Stomach (tissue), 9 donors: ENCODE measurements around the gene PHB1. TPM values are rescaled to one million over a fixed set of nuclear protein-coding genes. Genes with fewer than 3 reads are reported as not detected.

ENCODE experiments used
- DNase-seq, 2 donors: peaks; one replicate each; pipeline versions ENCODE4 v3.0.0 to v3.0.0-alpha.2; 2013 to 2019
- H3K27ac ChIP-seq, 5 donors: fragments of 200-600 bp in 4 of 5; sonication (generic) in 4 of 5; one replicate each; pipeline ENCODE4 v1.5.1; 2013 to 2019; ENCODE audit warnings: mild to moderate bottlenecking in 1 of 5, moderate library complexity in 1 of 5
- H3K27me3 ChIP-seq, 3 donors: fragments of 200-600 bp; sonication (generic); one replicate each; pipeline ENCODE4 v1.5.1; 2017 to 2019; ENCODE audit warnings: mixed run types in 1 of 3
- H3K36me3 ChIP-seq, 4 donors: fragments of 200-600 bp; sonication (generic); 1 replicate in 3 of 4; 2 replicates in 1 of 4; pipeline ENCODE4 v1.5.1; 2016 to 2019
- H3K4me1 ChIP-seq, 4 donors: fragments of 200-600 bp; sonication (generic); one replicate each; pipeline ENCODE4 v1.5.1; 2016 to 2019
- H3K4me3 ChIP-seq, 4 donors: fragments of 200-600 bp; sonication (generic) in 3 of 4; one replicate each; pipeline ENCODE4 v1.5.1; 2016 to 2019; ENCODE audit warnings: mild to moderate bottlenecking in 1 of 4
- H3K9me3 ChIP-seq, 4 donors: fragments of 200-600 bp; sonication (generic); one replicate each; pipeline ENCODE4 v1.5.1; 2016 to 2019
- EP300 ChIP-seq: sonication (generic); formaldehyde crosslinking; IDR thresholded peaks from one replicate; pipeline ENCODE4 v1.6.1; 2017; ENCODE audit warnings: antibody characterized with exemption
- POLR2A ChIP-seq, 4 donors: fragments of 450-650 bp; IDR thresholded peaks; one replicate each; pipeline ENCODE4 v1.6.1; 2016; ENCODE audit warnings: antibody characterized with exemption in 4 of 4, control low read depth in 2 of 4, mild to moderate bottlenecking in 1 of 4, moderate library complexity in 1 of 4
- POLR2AphosphoS5 ChIP-seq, 3 donors: sonication (generic); formaldehyde crosslinking; IDR thresholded peaks; one replicate each; pipeline ENCODE4 v1.6.1; 2016; ENCODE audit warnings: antibody characterized with exemption in 3 of 3
- WGBS, 5 donors: extraction: QIAGEN DNeasy Blood & Tissue Kit in 3 of 5; methylation state at CpG; one replicate each; pipeline versions ENCODE4 v1.1.5 to v1.1.7; 2013 to 2018; 5-methylcytosine and 5-hydroxymethylcytosine counted together
- intact Hi-C: fragments of 100-400 bp; cut with DNase I; formaldehyde crosslinking; loops from one replicate; pipeline ENCODE4 v1.15.1; 2023; ENCODE audit warnings: low total_unique reads
- polyA plus RNA-seq, 3 donors: library from polyadenylated mRNA; stranded (reverse); fragments of 200-250 nt; gene quantifications; one replicate each; pipeline ENCODE4 v1.2.3, GENCODE V29; 2013
- total RNA-seq, 5 donors: library from RNA; depleted of rRNA; stranded (reverse); fragments of >200 nt; gene quantifications; one replicate each; pipeline versions ENCODE4 v1.1.0 to v1.2.3, GENCODE V29; 2014 to 2016
- TF ChIP-seq, protein P1 (sequence below), 7 experiments: fragments of 450-650 bp in 4 of 7; fragments of 200-600 bp in 3 of 7; sonication (generic) in 3 of 7; IDR thresholded peaks; one replicate each; pipeline ENCODE4 v1.5.1; 2016 to 2019; ENCODE audit warnings: antibody characterized with exemption in 7 of 7, control low read depth in 2 of 7, mild to moderate bottlenecking in 1 of 7
- donor health status: healthy with polysubstance abuse.
- donor health status: Bipolar disorder and iron deficiency.
- donor health status: healthy.

The PHB1 gene
- total and polyA plus RNA-seq, 8 donors, result 44.3 to 152 (median 102) TPM

GRCh38 chr17:49383060-49383459, 31.6 kb downstream of the PHB1 start:
- Histone ChIP-seq H3K4me3 (no peak overlapping the region), H3K4me1 (peaks cover 0 to 20% (median 10%) of the 10 kb centered on the region in 4 donors), H3K9me3 (no peaks in the 10 kb centered on the region), H3K27ac (no peak overlapping the region), H3K27me3 (no peaks in the 10 kb centered on the region), H3K36me3 (no peaks in the 10 kb centered on the region)
- intact Hi-C loops, result no loop called here
- DNase-seq, result no peak
- TF ChIP-seq EP300 (no peak), POLR2AphosphoS5 (IDR thresholded peaks at IDR 0.05) (no peak), POLR2A (IDR thresholded peaks at IDR 0.05) (no peak)
- TF ChIP-seq, protein P1, sequence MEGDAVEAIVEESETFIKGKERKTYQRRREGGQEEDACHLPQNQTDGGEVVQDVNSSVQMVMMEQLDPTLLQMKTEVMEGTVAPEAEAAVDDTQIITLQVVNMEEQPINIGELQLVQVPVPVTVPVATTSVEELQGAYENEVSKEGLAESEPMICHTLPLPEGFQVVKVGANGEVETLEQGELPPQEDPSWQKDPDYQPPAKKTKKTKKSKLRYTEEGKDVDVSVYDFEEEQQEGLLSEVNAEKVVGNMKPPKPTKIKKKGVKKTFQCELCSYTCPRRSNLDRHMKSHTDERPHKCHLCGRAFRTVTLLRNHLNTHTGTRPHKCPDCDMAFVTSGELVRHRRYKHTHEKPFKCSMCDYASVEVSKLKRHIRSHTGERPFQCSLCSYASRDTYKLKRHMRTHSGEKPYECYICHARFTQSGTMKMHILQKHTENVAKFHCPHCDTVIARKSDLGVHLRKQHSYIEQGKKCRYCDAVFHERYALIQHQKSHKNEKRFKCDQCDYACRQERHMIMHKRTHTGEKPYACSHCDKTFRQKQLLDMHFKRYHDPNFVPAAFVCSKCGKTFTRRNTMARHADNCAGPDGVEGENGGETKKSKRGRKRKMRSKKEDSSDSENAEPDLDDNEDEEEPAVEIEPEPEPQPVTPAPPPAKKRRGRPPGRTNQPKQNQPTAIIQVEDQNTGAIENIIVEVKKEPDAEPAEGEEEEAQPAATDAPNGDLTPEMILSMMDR (IDR thresholded peaks at IDR 0.05), result no peak
- 82 to 87% (median 85%) methylated on average over 10 of the region's 10 CpGs for WGBS, 5 donors

DNA sequence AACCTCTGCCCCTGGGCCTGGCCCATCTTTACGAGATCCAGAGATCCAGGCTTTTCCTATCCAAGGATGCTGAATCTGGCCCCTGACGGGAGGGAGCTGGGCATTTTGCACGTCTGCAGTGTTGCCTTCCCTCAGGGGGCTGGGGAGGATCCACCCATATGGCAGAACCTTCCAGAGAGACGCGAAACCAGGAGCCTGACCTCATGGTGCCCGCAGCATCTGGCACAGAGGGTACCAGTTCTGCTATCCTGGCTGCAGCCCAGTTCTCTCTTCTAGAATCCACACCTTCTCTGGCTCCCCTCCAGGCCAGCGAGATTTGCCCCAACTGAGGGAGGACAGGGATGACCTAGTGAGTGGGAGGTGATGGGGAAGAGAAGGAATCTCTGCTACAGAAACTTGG, 32.1 kb downstream of the PHB1 start:
- TF ChIP-seq, protein P1 (IDR thresholded peaks at IDR 0.05), result no peak
- TF ChIP-seq EP300 (no peak), POLR2A (IDR thresholded peaks at IDR 0.05) (no peak), POLR2AphosphoS5 (IDR thresholded peaks at IDR 0.05) (no peak)
- Histone ChIP-seq H3K27me3 (no peaks in the 10 kb centered on the region), H3K4me3 (no peak overlapping the region), H3K9me3 (no peaks in the 10 kb centered on the region), H3K27ac (no peak overlapping the region), H3K4me1 (peaks cover 0 to 15% (median 9%) of the 10 kb centered on the region in 4 donors), H3K36me3 (no peaks in the 10 kb centered on the region)
- intact Hi-C loops, result no loop called here
- peak in 1 of 2 donors; percentile 59 for DNase-seq
- 45 to 98% (median 54%) methylated on average over 3 to 7 of the region's 7 CpGs for WGBS, 5 donors

GRCh38 chr17:49381793-49382192, 32.9 kb downstream of the PHB1 start:
- Histone ChIP-seq H3K9me3 (no peaks in the 10 kb centered on the region), H3K36me3 (no peaks in the 10 kb centered on the region), H3K27me3 (no peaks in the 10 kb centered on the region)

DNA sequence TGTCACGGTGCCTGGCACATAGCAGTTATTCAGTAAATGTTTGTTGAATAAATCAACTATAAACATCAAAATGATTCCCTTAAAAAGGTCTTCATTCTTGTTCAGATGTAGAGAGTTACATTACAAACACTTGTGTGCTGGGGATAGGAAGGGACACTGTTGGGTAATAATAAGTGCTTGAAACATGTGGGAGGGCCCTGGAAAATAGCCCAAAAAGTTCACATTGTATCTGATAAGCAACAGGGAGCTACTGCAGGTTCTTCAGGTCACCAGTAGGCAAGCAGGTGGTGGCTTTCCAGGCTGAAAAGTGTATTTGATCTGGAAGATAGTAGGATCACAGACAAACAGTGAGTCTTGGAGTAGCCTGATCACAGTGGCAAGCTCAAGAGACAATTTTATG, 33.6 kb downstream of the PHB1 start:
- DNase-seq, result no peak
- H3K27me3 ChIP-seq, result no peaks in the 10 kb centered on the region
- H3K4me3 ChIP-seq, result no peak overlapping the region
- H3K27ac ChIP-seq, result peak overlapping the region in 1 of 5 donors; percentile 20
- no peaks in the 10 kb centered on the region for H3K9me3 ChIP-seq
- WGBS, 5 donors, result 27 to 76% (median 53%) methylated on average over 1 of the region's 1 CpG
- intact Hi-C loops, result no loop called here
- no peaks in the 10 kb centered on the region for H3K36me3 ChIP-seq
- TF ChIP-seq POLR2AphosphoS5 (IDR thresholded peaks at IDR 0.05) (no peak), EP300 (no peak), POLR2A (IDR thresholded peaks at IDR 0.05) (no peak)
- TF ChIP-seq, protein P1 (IDR thresholded peaks at IDR 0.05), result no peak
- peaks cover 0 to 15% (median 8%) of the 10 kb centered on the region in 4 donors for H3K4me1 ChIP-seq

More at GRCh38 chr17:49381793-49382192, 32.9 kb downstream of the PHB1 start:
- no peak for DNase-seq
- Histone ChIP-seq H3K4me1 (peaks cover 0 to 15% (median 8%) of the 10 kb centered on the region in 4 donors), H3K4me3 (no peak overlapping the region), H3K27ac (peak overlapping the region in 1 of 5 donors; percentile 20)
- WGBS, 5 donors, result 74 to 89% (median 81%) methylated on average over 5 of the region's 5 CpGs
- TF ChIP-seq EP300, result no peak
- TF ChIP-seq, protein P1 (IDR thresholded peaks at IDR 0.05), result no peak
- TF ChIP-seq POLR2AphosphoS5 (IDR thresholded peaks at IDR 0.05), result no peak
- no peak for TF ChIP-seq POLR2A (IDR thresholded peaks at IDR 0.05)
- intact Hi-C loops, result no loop called here
